Measurements from ENCODE around the gene STARD3NL.
"Not testable (repeated sequence)": the region's sequence is repeated elsewhere in the genome, so short reads cannot be mapped to it uniquely, and the experiment has no call there.

The STARD3NL gene

GRCh38 chr7:38262545-38262944 is 84.5 kb downstream of the STARD3NL start:
- CTCF ChIA-PET, result no interaction called here
- DNase-seq (ENCODE audit: low spot score), result no peak
- TF ChIP-seq CTCF (conservative IDR thresholded peaks at IDR 0.05; ENCODE audit: low read depth), result no peak
- H3K27ac ChIP-seq, result no peak overlapping the region
- POLR2A ChIA-PET (ENCODE audit: low non-redundant PET), result no interaction called here

GRCh38 chr7:38263274-38263673 is 85.2 kb downstream of the STARD3NL start:
- DNase-seq (ENCODE audit: low spot score); CTCF ChIA-PET; H3K27ac ChIP-seq; POLR2A ChIA-PET (ENCODE audit: low non-redundant PET): not testable (repeated sequence)

GRCh38 chr7:38264602-38265001 is 86.6 kb downstream of the STARD3NL start:
- H3K27ac ChIP-seq; CTCF ChIA-PET; POLR2A ChIA-PET (ENCODE audit: low non-redundant PET); DNase-seq (ENCODE audit: low spot score): not testable (repeated sequence)

GRCh38 chr7:38265958-38266357 is 87.9 kb downstream of the STARD3NL start:
- DNase-seq (ENCODE audit: low spot score); POLR2A ChIA-PET (ENCODE audit: low non-redundant PET); CTCF ChIA-PET; H3K27ac ChIP-seq: not testable (repeated sequence)

- POLR2A ChIA-PET (ENCODE audit: low non-redundant PET); DNase-seq (ENCODE audit: low spot score); H3K27ac ChIP-seq; CTCF ChIA-PET: not testable (repeated sequence)
Measured at GRCh38 chr7:38269704-38270346, 91.8 kb downstream of the STARD3NL start.

- H3K27ac ChIP-seq; CTCF ChIA-PET; DNase-seq (ENCODE audit: low spot score); POLR2A ChIA-PET (ENCODE audit: low non-redundant PET): not testable (repeated sequence)
Measured at GRCh38 chr7:38270405-38270804, 92.4 kb downstream of the STARD3NL start.

- CTCF ChIA-PET, result no interaction called here
- no peak within 1 kb of the TSS for H3K27ac ChIP-seq
- POLR2A ChIA-PET (ENCODE audit: low non-redundant PET), result no interaction called here
- TF ChIP-seq CTCF (conservative IDR thresholded peaks at IDR 0.05; ENCODE audit: low read depth), result no peak
- DNase-seq (ENCODE audit: low spot score), result no peak
Measured at GRCh38 chr7:38273286-38273995, 95.4 kb downstream of the STARD3NL start, which contains the start of gene TARP. TARP (minus strand) TSS chr7:38273636.

GRCh38 chr7:38274486-38274885 is 96.4 kb downstream of the STARD3NL start:
- POLR2A ChIA-PET (ENCODE audit: low non-redundant PET), result no interaction called here
- DNase-seq (ENCODE audit: low spot score), result no peak
- no peak overlapping the region for H3K27ac ChIP-seq
- TF ChIP-seq CTCF (conservative IDR thresholded peaks at IDR 0.05; ENCODE audit: low read depth), result no peak
- CTCF ChIA-PET, result no interaction called here

GRCh38 chr7:38274927-38275620 is 97.0 kb downstream of the STARD3NL start:
- no peak for TF ChIP-seq CTCF (conservative IDR thresholded peaks at IDR 0.05; ENCODE audit: low read depth)
- no peak for DNase-seq (ENCODE audit: low spot score)
- POLR2A ChIA-PET (ENCODE audit: low non-redundant PET), result no interaction called here
- H3K27ac ChIP-seq, result no peak overlapping the region
- CTCF ChIA-PET, result no interaction called here

Measured in RWPE1 (cell line).